ENCODE results near the gene FADS1.

DNA sequence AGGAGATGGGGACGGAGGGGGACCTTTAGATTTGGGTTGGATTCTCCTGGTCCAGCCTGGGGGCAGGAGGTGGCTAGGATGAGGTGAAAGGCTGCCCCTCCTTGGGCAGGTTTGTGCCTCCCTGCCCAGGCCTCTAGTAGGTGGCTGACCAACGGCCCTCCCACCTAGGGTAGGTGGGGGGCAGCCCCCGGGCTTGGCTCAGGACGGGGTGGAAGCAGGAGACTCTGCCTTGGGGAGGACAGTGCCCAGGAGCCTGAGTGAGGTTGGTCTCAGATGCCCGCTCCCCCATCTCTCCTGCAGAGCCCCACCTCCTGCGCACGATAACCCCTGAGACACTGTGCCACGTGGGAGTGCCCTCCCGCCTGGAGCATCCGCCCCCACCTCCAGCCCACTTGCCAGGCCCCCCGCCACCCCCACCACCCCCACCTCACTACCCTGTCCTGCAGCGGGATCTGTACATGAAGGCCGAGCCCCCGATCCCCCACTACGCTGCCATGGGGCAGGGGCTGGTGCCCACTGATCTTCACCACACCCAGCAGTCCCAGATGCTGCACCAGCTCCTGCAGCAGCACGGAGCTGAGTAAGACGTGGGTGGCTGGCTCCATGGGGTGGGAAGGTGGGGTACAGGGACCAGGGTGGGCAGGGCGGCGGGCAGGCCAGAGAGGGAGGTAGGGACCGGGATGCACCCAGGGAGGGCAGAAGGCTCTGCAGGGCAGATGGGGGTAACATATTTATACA, 46.7 kb downstream of the FADS1 start:
- TF ChIP-seq TOX (CRISPR knock-in tag; IDR thresholded peaks at IDR 0.05; ENCODE audit: borderline replicate concordance) = no peak
- TF ChIP-seq ARNTL (CRISPR knock-in tag; IDR thresholded peaks at IDR 0.05; ENCODE audit: borderline replicate concordance, low read depth) = no peak
- TF ChIP-seq, protein P1, sequence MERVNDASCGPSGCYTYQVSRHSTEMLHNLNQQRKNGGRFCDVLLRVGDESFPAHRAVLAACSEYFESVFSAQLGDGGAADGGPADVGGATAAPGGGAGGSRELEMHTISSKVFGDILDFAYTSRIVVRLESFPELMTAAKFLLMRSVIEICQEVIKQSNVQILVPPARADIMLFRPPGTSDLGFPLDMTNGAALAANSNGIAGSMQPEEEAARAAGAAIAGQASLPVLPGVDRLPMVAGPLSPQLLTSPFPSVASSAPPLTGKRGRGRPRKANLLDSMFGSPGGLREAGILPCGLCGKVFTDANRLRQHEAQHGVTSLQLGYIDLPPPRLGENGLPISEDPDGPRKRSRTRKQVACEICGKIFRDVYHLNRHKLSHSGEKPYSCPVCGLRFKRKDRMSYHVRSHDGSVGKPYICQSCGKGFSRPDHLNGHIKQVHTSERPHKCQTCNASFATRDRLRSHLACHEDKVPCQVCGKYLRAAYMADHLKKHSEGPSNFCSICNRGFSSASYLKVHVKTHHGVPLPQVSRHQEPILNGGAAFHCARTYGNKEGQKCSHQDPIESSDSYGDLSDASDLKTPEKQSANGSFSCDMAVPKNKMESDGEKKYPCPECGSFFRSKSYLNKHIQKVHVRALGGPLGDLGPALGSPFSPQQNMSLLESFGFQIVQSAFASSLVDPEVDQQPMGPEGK (CRISPR knock-in tag; IDR thresholded peaks at IDR 0.05; ENCODE audit: borderline replicate concordance) = no peak
- no peak for TF ChIP-seq ZFP30 (CRISPR knock-in tag; IDR thresholded peaks at IDR 0.05)
- TF ChIP-seq SNAI2 (CRISPR knock-in tag; IDR thresholded peaks at IDR 0.05) = no peak
- no peak for TF ChIP-seq CSDC2 (CRISPR knock-in tag; IDR thresholded peaks at IDR 0.05)
- no peak for TF ChIP-seq RARB (CRISPR knock-in tag; IDR thresholded peaks at IDR 0.05)

Data from SK-N-SH treated with all-trans-retinoic acid at 6 μM for 48 hours (cell line).